Measurements from ENCODE around the gene ZBTB49.

DNA sequence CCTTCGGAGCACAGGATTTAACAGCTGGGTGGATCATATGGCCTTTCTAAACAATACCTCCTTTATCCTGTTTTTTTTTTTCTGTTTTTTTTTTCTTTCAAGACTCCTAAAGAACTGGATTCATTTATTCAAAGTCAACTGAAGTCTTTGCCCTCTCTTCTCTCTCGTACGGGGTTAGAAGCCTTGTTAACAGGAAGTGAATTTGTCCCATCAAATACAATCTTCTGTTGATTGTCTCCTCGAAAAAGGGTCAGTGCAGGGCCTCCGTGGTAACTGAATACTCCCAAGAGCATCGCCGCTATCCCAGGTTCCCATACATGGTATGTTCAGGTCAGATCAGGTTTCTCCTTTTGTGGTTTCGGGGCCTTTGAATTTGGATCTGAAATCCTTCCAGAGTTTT lies 40.2 kb upstream of the ZBTB49 start:
- no peak for TF ChIP-seq POLR2A (IDR thresholded peaks at IDR 0.05)
- TF ChIP-seq, protein P1, sequence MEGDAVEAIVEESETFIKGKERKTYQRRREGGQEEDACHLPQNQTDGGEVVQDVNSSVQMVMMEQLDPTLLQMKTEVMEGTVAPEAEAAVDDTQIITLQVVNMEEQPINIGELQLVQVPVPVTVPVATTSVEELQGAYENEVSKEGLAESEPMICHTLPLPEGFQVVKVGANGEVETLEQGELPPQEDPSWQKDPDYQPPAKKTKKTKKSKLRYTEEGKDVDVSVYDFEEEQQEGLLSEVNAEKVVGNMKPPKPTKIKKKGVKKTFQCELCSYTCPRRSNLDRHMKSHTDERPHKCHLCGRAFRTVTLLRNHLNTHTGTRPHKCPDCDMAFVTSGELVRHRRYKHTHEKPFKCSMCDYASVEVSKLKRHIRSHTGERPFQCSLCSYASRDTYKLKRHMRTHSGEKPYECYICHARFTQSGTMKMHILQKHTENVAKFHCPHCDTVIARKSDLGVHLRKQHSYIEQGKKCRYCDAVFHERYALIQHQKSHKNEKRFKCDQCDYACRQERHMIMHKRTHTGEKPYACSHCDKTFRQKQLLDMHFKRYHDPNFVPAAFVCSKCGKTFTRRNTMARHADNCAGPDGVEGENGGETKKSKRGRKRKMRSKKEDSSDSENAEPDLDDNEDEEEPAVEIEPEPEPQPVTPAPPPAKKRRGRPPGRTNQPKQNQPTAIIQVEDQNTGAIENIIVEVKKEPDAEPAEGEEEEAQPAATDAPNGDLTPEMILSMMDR (IDR thresholded peaks at IDR 0.05) = no peak
- no peak for TF ChIP-seq EP300 (IDR thresholded peaks at IDR 0.05)

Data from ovary (tissue), 3 donors.